ENCODE results near the gene E4F1. TPM values are rescaled to one million over a fixed set of nuclear protein-coding genes. Genes with fewer than 3 reads are reported as not detected.

E4F1 gene
- total and polyA plus RNA-seq, 2 of the 8 experiments (the other 6 are each of a cell fraction or from before 2014, with no cell fraction given) = 22.2 to 27.0 TPM

GRCh38 chr16:2208772-2209171, 14.6 kb upstream of the E4F1 start:
- H4K8ac ChIP-seq (ENCODE audit: extremely low read depth, insufficient read depth, low read length) = no peak overlapping the region
- no peaks in the 10 kb centered on the region for H3K9me3 ChIP-seq (ENCODE audit: insufficient read depth in 2 of 2, low read depth in 1 of 2, low read length in 1 of 2)
- no peak overlapping the region for H2BK120ac ChIP-seq (replicated peaks; ENCODE audit: low read depth, low read length)
- peaks cover 8 to 42% (median 19%) of the 10 kb centered on the region in 4 experiments; a peak in 6 of 8 replicates for H3K36me3 ChIP-seq (ENCODE audit: control insufficient read depth in 2 of 4, insufficient read depth in 4 of 4, low read length in 3 of 4)
- H4K91ac ChIP-seq (replicated peaks; ENCODE audit: insufficient read length, low read length) = no peak overlapping the region
- H3K18ac ChIP-seq (ENCODE audit: extremely low read depth, low read length) = no peak overlapping the region
- H3K4ac ChIP-seq (replicated peaks; ENCODE audit: insufficient read length, low read depth, low read length) = no peak overlapping the region
- H3K9ac ChIP-seq (replicated peaks in 1 of 4; ENCODE audit: extremely low read depth in 1 of 4, low read depth in 3 of 4, low read length in 3 of 4) = no peak overlapping the region
- H2BK20ac ChIP-seq (ENCODE audit: low read length) = no peak overlapping the region
- H2AK5ac ChIP-seq (ENCODE audit: low read depth, low read length) = no peak overlapping the region
- H4K5ac ChIP-seq (ENCODE audit: insufficient read length, low read depth, low read length) = no peak overlapping the region
- 95% methylated on average over 9 of the region's 9 CpGs; no CpG with 5 or more reads in 1 of the 2 experiments for WGBS, 2 experiments (ENCODE audit: extremely low coverage in 1 of 2, insufficient coverage in 1 of 2, insufficient read length in 1 of 2, insufficient replicate concordance in 2 of 2, low coverage in 1 of 2, low lambda C conversion rate in 2 of 2, missing lambda C conversion rate in 1 of 2)
- POLR2A ChIA-PET (ENCODE audit: partially characterized antibody) = interaction anchor here (0.7 to 15.1 kb wide), 15 partner anchors 12 to 324 kb away, joined by 3 to 156 read pairs (median 6); partner anchors contain the start of genes CASKIN1, E4F1, ECI1 and TRAF7
- H2BK12ac ChIP-seq (ENCODE audit: low read depth, low read length) = no peak overlapping the region
- peaks cover 8 to 36% of the 10 kb centered on the region in 2 experiments for H4K20me1 ChIP-seq (replicated peaks in 1 of 2; ENCODE audit: control insufficient read depth in 1 of 2, insufficient read depth in 2 of 2, low read length in 2 of 2)
- no peak overlapping the region for H2BK15ac ChIP-seq (ENCODE audit: low read length)
- H3K14ac ChIP-seq (ENCODE audit: insufficient read length) = no peak overlapping the region
- no peak overlapping the region for H3K23ac ChIP-seq (ENCODE audit: insufficient read length)
- peaks cover 3 to 19% of the 10 kb centered on the region in 2 experiments; a peak in 2 of 4 replicates for H3K79me2 ChIP-seq (ENCODE audit: control insufficient read depth in 1 of 2, insufficient read depth in 2 of 2, low read length in 2 of 2)
- no peak for DNase-seq (ENCODE audit: low read depth in 1 of 2, low spot score in 2 of 2)
- CTCF ChIA-PET (ENCODE audit: partially characterized antibody) = interaction anchor here (0.9 to 3.2 kb wide), 3 partner anchors 10 to 38 kb away, joined by 3 to 20 read pairs (median 6); no protein-coding TSS in a partner anchor
- H3K27me3 ChIP-seq (replicated peaks in 1 of 4; ENCODE audit: control insufficient read depth in 3 of 4, extremely low read depth in 1 of 4, insufficient read depth in 3 of 4, low read length in 3 of 4) = no peaks in the 10 kb centered on the region
- no peak overlapping the region for H3K4me3 ChIP-seq (ENCODE audit: extremely low read depth in 1 of 4, insufficient read depth in 2 of 4, low read depth in 3 of 4, low read length in 4 of 4)
- no peak overlapping the region for H2BK5ac ChIP-seq (ENCODE audit: low read depth, low read length)
- H2AFZ ChIP-seq (ENCODE audit: low read length) = no peak overlapping the region
- H3K4me1 ChIP-seq (replicated peaks in 1 of 4; ENCODE audit: control insufficient read depth in 3 of 4, insufficient read depth in 4 of 4, low read length in 3 of 4) = peaks cover 0 to 27% (median 12%) of the 10 kb centered on the region in 4 experiments; a peak in 6 of 7 replicates
- H3K27ac ChIP-seq (ENCODE audit: low read depth, low read length) = no peak overlapping the region
- peaks cover 10% of the 10 kb centered on the region for H3K79me1 ChIP-seq (ENCODE audit: low read depth, low read length)
- FAIRE-seq = no peak
- H3K23me2 ChIP-seq (ENCODE audit: low read depth, low read length) = peaks cover 19% of the 10 kb centered on the region
- H3K4me2 ChIP-seq (ENCODE audit: insufficient read depth in 1 of 2, low read depth in 2 of 2, low read length in 2 of 2) = no peak overlapping the region
- no peak overlapping the region for H3K56ac ChIP-seq (replicated peaks; ENCODE audit: insufficient read length, low read depth, low read length)
- TF ChIP-seq ZNF274 (IDR thresholded peaks at IDR 0.05; ENCODE audit: borderline replicate concordance, extremely low read depth, low read length) (no peak), CEBPB (IDR thresholded peaks at IDR 0.05; ENCODE audit: low read depth, low read length) (no peak), BACH1 (IDR thresholded peaks at IDR 0.05; ENCODE audit: low read length) (no peak), EZH2 (IDR thresholded peaks at IDR 0.05; ENCODE audit: low read depth, low read length, severe bottlenecking) (no peak), TEAD4 (IDR thresholded peaks at IDR 0.05; ENCODE audit: low read depth, low read length) (no peak), SRF (IDR thresholded peaks at IDR 0.05; ENCODE audit: low read depth, low read length) (no peak), CHD2 (IDR thresholded peaks at IDR 0.05; ENCODE audit: low read length) (no peak), E2F6 (IDR thresholded peaks at IDR 0.05) (no peak), MAX (IDR thresholded peaks at IDR 0.05) (no peak), TBP (IDR thresholded peaks at IDR 0.05; ENCODE audit: low read depth, low read length) (no peak), CTCF (IDR thresholded peaks at IDR 0.05; ENCODE audit: control extremely low read depth in 1 of 3, insufficient read depth in 1 of 3, low read depth in 1 of 3, low read length in 3 of 3) (no peak)
